ENCODE results near the gene CDK16. TPM values are rescaled to one million over a fixed set of nuclear protein-coding genes. Genes with fewer than 3 reads are reported as not detected.

The CDK16 gene
- total and polyA plus RNA-seq, 2 of the 13 experiments (the other 11 are each of a cell fraction or from before 2014, with no cell fraction given) = 64.5 to 225 TPM

DNA sequence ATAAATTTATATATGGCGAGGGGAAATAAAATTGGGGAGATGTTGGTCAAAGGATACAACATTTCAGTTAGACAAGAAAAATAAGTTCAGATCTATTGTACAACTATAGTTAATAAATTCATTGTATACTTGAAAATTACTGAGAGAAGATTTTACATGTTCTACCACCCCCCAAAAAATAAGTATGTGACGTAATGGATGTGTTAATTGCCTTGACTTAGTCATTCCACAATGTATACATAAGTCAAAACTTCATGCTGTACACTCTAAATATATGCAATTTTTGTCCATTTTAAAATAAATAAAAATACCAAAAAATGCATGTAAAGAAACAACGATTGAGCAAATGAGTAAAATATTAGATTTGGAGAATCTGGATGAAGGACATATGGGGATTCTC lies 16.1 kb downstream of the CDK16 start:
- Histone ChIP-seq H3K79me2 (ENCODE audit: insufficient read depth, low read length) (peaks cover 29% of the 10 kb centered on the region), H3K27me3 (ENCODE audit: control insufficient read depth in 1 of 2, insufficient read depth in 2 of 2, low read length in 2 of 2) (no peaks in the 10 kb centered on the region; a peak in 1 of 5 replicates), H3K27ac (ENCODE audit: extremely low read length, insufficient read depth, low read length) (peak overlapping the region; percentile 90), H3K9ac (ENCODE audit: insufficient read depth, low read depth, low read length) (no peak overlapping the region; the same call in 1 of the 2 replicates), H3K4me2 (ENCODE audit: low read depth, low read length) (peak overlapping the region; percentile 60; the same call in 1 of the 2 replicates), H2AFZ (ENCODE audit: low read length) (no peak overlapping the region), H3K4me1 (ENCODE audit: insufficient read depth, low read length) (peaks cover 41% of the 10 kb centered on the region), H3K36me3 (replicated peaks in 1 of 2; ENCODE audit: control insufficient read depth in 1 of 2, insufficient read depth in 2 of 2, low read length in 2 of 2) (peaks cover 1 to 5% of the 10 kb centered on the region in 2 experiments; a peak in 3 of 5 replicates), H4K20me1 (ENCODE audit: insufficient read depth, low read length) (no peaks in the 10 kb centered on the region), H3K4me3 (replicated peaks in 1 of 3; ENCODE audit: insufficient read depth in 1 of 3, low read depth in 2 of 3, low read length in 3 of 3) (peak overlapping the region; percentile 67 to 73 (median 69); a peak in 5 of 6 replicates), H3K9me3 (ENCODE audit: low read length) (no peaks in the 10 kb centered on the region)
- intact Hi-C loops (cut with micrococcal nuclease; ENCODE audit: unreplicated experiment) = loop anchor here (10.0 kb wide), 1 partner anchor 80 kb away; no protein-coding TSS in a partner anchor
- no peak for FAIRE-seq
- DNase-seq (ENCODE audit: low spot score) = no peak
- CTCF ChIA-PET (ENCODE audit: low intra/inter-chr PET ratio, low total read pairs) = no interaction called here
- 78% methylated on average over 3 of the region's 3 CpGs for WGBS (ENCODE audit: low lambda C conversion rate)
- POLR2A ChIA-PET = interaction anchor here (0.9 kb wide), 1 partner anchor 17 kb away, joined by 4 read pairs; no protein-coding TSS in a partner anchor
- ATAC-seq = no peak
- TF ChIP-seq ERF (CRISPR knock-in tag; IDR thresholded peaks at IDR 0.05) = no peak
- TF ChIP-seq, protein P1, sequence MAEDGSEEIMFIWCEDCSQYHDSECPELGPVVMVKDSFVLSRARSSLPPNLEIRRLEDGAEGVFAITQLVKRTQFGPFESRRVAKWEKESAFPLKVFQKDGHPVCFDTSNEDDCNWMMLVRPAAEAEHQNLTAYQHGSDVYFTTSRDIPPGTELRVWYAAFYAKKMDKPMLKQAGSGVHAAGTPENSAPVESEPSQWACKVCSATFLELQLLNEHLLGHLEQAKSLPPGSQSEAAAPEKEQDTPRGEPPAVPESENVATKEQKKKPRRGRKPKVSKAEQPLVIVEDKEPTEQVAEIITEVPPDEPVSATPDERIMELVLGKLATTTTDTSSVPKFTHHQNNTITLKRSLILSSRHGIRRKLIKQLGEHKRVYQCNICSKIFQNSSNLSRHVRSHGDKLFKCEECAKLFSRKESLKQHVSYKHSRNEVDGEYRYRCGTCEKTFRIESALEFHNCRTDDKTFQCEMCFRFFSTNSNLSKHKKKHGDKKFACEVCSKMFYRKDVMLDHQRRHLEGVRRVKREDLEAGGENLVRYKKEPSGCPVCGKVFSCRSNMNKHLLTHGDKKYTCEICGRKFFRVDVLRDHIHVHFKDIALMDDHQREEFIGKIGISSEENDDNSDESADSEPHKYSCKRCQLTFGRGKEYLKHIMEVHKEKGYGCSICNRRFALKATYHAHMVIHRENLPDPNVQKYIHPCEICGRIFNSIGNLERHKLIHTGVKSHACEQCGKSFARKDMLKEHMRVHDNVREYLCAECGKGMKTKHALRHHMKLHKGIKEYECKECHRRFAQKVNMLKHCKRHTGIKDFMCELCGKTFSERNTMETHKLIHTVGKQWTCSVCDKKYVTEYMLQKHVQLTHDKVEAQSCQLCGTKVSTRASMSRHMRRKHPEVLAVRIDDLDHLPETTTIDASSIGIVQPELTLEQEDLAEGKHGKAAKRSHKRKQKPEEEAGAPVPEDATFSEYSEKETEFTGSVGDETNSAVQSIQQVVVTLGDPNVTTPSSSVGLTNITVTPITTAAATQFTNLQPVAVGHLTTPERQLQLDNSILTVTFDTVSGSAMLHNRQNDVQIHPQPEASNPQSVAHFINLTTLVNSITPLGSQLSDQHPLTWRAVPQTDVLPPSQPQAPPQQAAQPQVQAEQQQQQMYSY (CRISPR knock-in tag; IDR thresholded peaks at IDR 0.05) = no peak
- TF ChIP-seq CBX5 (CRISPR knock-in tag; IDR thresholded peaks at IDR 0.05; ENCODE audit: borderline replicate concordance) = no peak
- TF ChIP-seq PHF5A (CRISPR knock-in tag; IDR thresholded peaks at IDR 0.05; ENCODE audit: low read depth, unreplicated experiment) = no peak
- no TSS peak for BruUV-seq (replicated peaks)
- in situ Hi-C loops (cut with HindIII; ENCODE audit: extremely low pct_ligation_motif_present, low pct_unique_long_range_greater_than_20kb) = no loop called here

Measured in HepG2 (cell line).